ENCODE results near the gene LRRC4.

DNA sequence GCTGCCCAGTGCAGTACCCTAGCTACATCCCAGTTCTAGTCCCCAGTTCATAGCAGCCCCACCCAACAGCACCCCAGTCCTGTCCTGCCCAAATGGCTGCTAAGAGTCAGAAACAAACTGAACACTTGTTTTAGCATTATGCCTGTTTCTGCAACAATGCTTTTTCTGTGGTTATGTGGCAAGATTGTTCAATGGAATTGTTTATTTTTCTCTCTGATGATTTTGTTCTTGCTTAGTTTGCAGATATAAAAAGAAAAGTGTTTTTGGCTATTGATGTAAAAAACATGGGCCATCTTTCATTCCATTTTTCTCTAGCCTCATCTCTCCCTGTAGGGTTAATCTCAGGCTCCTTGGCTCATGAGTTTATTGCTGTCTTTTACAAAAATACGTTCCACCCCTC is 42.5 kb downstream of the LRRC4 start:
- TF ChIP-seq, protein P1, sequence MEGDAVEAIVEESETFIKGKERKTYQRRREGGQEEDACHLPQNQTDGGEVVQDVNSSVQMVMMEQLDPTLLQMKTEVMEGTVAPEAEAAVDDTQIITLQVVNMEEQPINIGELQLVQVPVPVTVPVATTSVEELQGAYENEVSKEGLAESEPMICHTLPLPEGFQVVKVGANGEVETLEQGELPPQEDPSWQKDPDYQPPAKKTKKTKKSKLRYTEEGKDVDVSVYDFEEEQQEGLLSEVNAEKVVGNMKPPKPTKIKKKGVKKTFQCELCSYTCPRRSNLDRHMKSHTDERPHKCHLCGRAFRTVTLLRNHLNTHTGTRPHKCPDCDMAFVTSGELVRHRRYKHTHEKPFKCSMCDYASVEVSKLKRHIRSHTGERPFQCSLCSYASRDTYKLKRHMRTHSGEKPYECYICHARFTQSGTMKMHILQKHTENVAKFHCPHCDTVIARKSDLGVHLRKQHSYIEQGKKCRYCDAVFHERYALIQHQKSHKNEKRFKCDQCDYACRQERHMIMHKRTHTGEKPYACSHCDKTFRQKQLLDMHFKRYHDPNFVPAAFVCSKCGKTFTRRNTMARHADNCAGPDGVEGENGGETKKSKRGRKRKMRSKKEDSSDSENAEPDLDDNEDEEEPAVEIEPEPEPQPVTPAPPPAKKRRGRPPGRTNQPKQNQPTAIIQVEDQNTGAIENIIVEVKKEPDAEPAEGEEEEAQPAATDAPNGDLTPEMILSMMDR (IDR thresholded peaks at IDR 0.05): no peak
- TF ChIP-seq ZFX (IDR thresholded peaks at IDR 0.05; ENCODE audit: borderline replicate concordance): no peak
